Endothelial cell of umbilical vein (primary cell): ENCODE measurements around the gene TRNP1. TPM values are rescaled to one million over a fixed set of nuclear protein-coding genes. Genes with fewer than 3 reads are reported as not detected.

Source experiments
- BruUV-seq: library from RNA; stranded (reverse); fragments of 400-500 nt; replicated peaks from 2 replicates; lab custom pipeline; 2021; lab: Mats Ljungman, UMichigan
- CTCF ChIA-PET: fragments of 300-600, 350-600 bp; sonication (Branson Sonifier 250); formaldehyde crosslinking; loops from one replicate; lab custom pipeline; 2021; ENCODE audit warnings: antibody characterized with exemption, inconsistent platforms; lab: Charles Lee
- POLR2A ChIA-PET: fragments of 300-600, 350-600 bp; sonication (Branson Sonifier 250); formaldehyde crosslinking; loops from one replicate; lab custom pipeline; 2021; ENCODE audit warnings: antibody characterized with exemption, inconsistent platforms; lab: Charles Lee
- DNase-seq: peaks from one replicate; pipeline ENCODE4 v3.0.0-alpha.2; 2011; ENCODE audit warnings: low read depth, low spot score
- FAIRE-seq: peaks from 2 replicates; lab custom pipeline; 2011; peaks lifted over from hg19 to GRCh38; lab: Jason Lieb, UNC
- H2AFZ ChIP-seq: 2 replicates; pipeline ENCODE4 v1.6.0; 2012; ENCODE audit warnings: low read depth, low read length, control low read depth, inconsistent platforms
- H3K27ac ChIP-seq: 2 replicates; pipeline ENCODE4 v1.5.1; 2011; ENCODE audit warnings: low read depth, mild to moderate bottlenecking, control low read depth, low read length, moderate library complexity; ENCODE audit not compliant: insufficient read depth
- H3K27me3 ChIP-seq, 2 experiments: 2 replicates each; pipeline versions ENCODE4 v1.6.0 to v1.6.1; 2011; ENCODE audit warnings: low read length in 2 of 2, mixed read lengths in 1 of 2; ENCODE audit not compliant: control insufficient read depth in 2 of 2, insufficient read depth in 2 of 2
- H3K36me3 ChIP-seq, 2 experiments: 2 replicates in 1 of 2; 3 replicates in 1 of 2; pipeline ENCODE4 v1.5.1; 2011; ENCODE audit warnings: low read length in 2 of 2, mild to moderate bottlenecking in 1 of 2, moderate library complexity in 1 of 2; ENCODE audit not compliant: control insufficient read depth in 2 of 2, insufficient read depth in 2 of 2; ENCODE audit errors: extremely low read depth in 1 of 2
- H3K4me1 ChIP-seq: 3 replicates; pipeline ENCODE4 v1.5.1; 2011; ENCODE audit warnings: mild to moderate bottlenecking, low read length; ENCODE audit not compliant: control insufficient read depth, insufficient read depth; ENCODE audit errors: extremely low read depth
- H3K4me2 ChIP-seq: 2 replicates; pipeline ENCODE4 v1.6.1; 2011; ENCODE audit warnings: low read length, control low read depth, mixed read lengths; ENCODE audit not compliant: insufficient read depth
- H3K4me3 ChIP-seq, 3 experiments: fragments of 200-600 bp in 1 of 3; sonication (generic), shearing (Covaris generic) in 1 of 3; replicated peaks in 1 of 3; 2 replicates each; pipeline ENCODE4 v1.5.1; 2011 to 2016; ENCODE audit warnings: control low read depth in 3 of 3, low read length in 3 of 3, mild to moderate bottlenecking in 2 of 3, inconsistent platforms in 1 of 3, low read depth in 1 of 3, moderate library complexity in 1 of 3; ENCODE audit not compliant: insufficient read depth in 1 of 3
- H3K79me2 ChIP-seq: 2 replicates; pipeline ENCODE4 v1.6.0; 2012; ENCODE audit warnings: low read length, inconsistent platforms; ENCODE audit not compliant: control insufficient read depth, insufficient read depth
- H3K9ac ChIP-seq: replicated peaks from 2 replicates; pipeline ENCODE3; 2011; ENCODE audit warnings: low read length, control low read depth; ENCODE audit not compliant: insufficient read depth; ENCODE audit errors: extremely low read depth
- H3K9me1 ChIP-seq: replicated peaks from 3 replicates; pipeline ENCODE4 v1.6.0; 2011; ENCODE audit warnings: mild to moderate bottlenecking, low read length; ENCODE audit not compliant: control insufficient read depth, insufficient read depth; ENCODE audit errors: extremely low read depth
- H3K9me3 ChIP-seq: replicated peaks from 2 replicates; pipeline ENCODE4 v1.5.1; 2012; ENCODE audit warnings: low read length, inconsistent platforms; ENCODE audit not compliant: control insufficient read depth, insufficient read depth
- H4K20me1 ChIP-seq: replicated peaks from 2 replicates; pipeline ENCODE3; 2011; ENCODE audit warnings: mild to moderate bottlenecking, low read length; ENCODE audit not compliant: control insufficient read depth, insufficient read depth; ENCODE audit errors: extremely low read depth
- CTCF ChIP-seq, 2 donors: IDR thresholded peaks; 1 replicate in 1 of 2; 2 replicates in 1 of 2; pipeline ENCODE4 v1.5.1; 2011; ENCODE audit warnings: low read length in 2 of 2, mild to moderate bottlenecking in 2 of 2, moderate library complexity in 2 of 2, control low read depth in 1 of 2, inconsistent platforms in 1 of 2, low read depth in 1 of 2; ENCODE audit not compliant: insufficient read depth in 1 of 2; ENCODE audit errors: extremely low read depth in 1 of 2
- EZH2 ChIP-seq: IDR thresholded peaks from 2 replicates; pipeline ENCODE4 v1.6.1; 2012; ENCODE audit warnings: borderline replicate concordance, low read depth, mild to moderate bottlenecking, moderate library complexity, low read length, inconsistent platforms; ENCODE audit not compliant: severe bottlenecking
- FOS ChIP-seq: IDR thresholded peaks from 2 replicates; pipeline ENCODE4 v1.6.1; 2011; ENCODE audit warnings: mild to moderate bottlenecking, low read length, moderate library complexity, borderline replicate concordance; ENCODE audit not compliant: insufficient read depth
- GATA2 ChIP-seq: IDR thresholded peaks from 2 replicates; pipeline ENCODE4 v1.7.0; 2011; ENCODE audit warnings: low read depth, mild to moderate bottlenecking, moderate library complexity, mixed read lengths, low read length; ENCODE audit not compliant: insufficient read length, insufficient read depth
- JUN ChIP-seq: IDR thresholded peaks from 2 replicates; pipeline ENCODE4 v1.6.1; 2011; ENCODE audit warnings: borderline replicate concordance, low read depth; ENCODE audit not compliant: insufficient read length, insufficient read depth
- MAX ChIP-seq: IDR thresholded peaks from 2 replicates; pipeline ENCODE4 v1.6.1; 2011; ENCODE audit not compliant: insufficient read depth, insufficient read length
- MYC ChIP-seq: IDR thresholded peaks from one replicate; pipeline ENCODE4 v1.6.1; 2011; ENCODE audit warnings: mild to moderate bottlenecking, low read depth, low read length
- POLR2A ChIP-seq: IDR thresholded peaks from 2 replicates; pipeline ENCODE4 v1.6.1; 2012; ENCODE audit warnings: low read depth, mild to moderate bottlenecking, control low read depth, low read length
- POLR2AphosphoS5 ChIP-seq: IDR thresholded peaks from 2 replicates; pipeline ENCODE4 v1.6.1; 2012; ENCODE audit warnings: low read depth, mild to moderate bottlenecking, control low read depth, low read length, moderate library complexity; ENCODE audit not compliant: insufficient read depth
- dilution Hi-C: fragments of 300-500 bp; cut with MboI; formaldehyde crosslinking; loops from one replicate; pipeline ENCODE4 v1.15.0; 2019; ENCODE audit warnings: low sequenced_read_pairs; ENCODE audit not compliant: extremely low pct_ligation_motif_present
- intact Hi-C: fragments of 100-400 bp; cut with micrococcal nuclease; formaldehyde crosslinking; loops from one replicate; pipeline ENCODE4 v1.10.0; 2022
- polyA plus RNA-seq, 4 experiments: library from polyadenylated mRNA; depleted of rRNA in 3 of 4; stranded (reverse) in 3 of 4; unstranded in 1 of 4; fragments of >200 nt; gene quantifications; 2 replicates each; pipeline versions ENCODE4 v1.2.1 to v1.2.3, GENCODE V29; 2011 to 2012; ENCODE audit warnings: missing spikeins in 1 of 4
- total RNA-seq: library from RNA; stranded (reverse); gene quantifications from 2 replicates; pipeline ENCODE4 v1.2.3, GENCODE V29; 2021

Gene TRNP1
- total and polyA plus RNA-seq, 2 donors (not counting 3 experiments of a cell fraction or from before 2014, with no cell fraction given), result 5.9 to 20.5 TPM

GRCh38 chr1:26991310-26992116 lies 2.0 kb upstream of the TRNP1 start:
- dilution Hi-C loops, result no loop called here
- DNase-seq (no peak), FAIRE-seq (peak; percentile 24)
- H4K20me1 ChIP-seq, result no peaks in the 10 kb centered on the region
- peaks cover 40% of the 10 kb centered on the region for H3K4me1 ChIP-seq
- H3K4me2 ChIP-seq, result peak overlapping the region; percentile 58
- H2AFZ ChIP-seq, result peak overlapping the region; percentile 4
- TF ChIP-seq MAX (no peak), FOS (peak; percentile 68)
- peak overlapping the region; percentile 83 for H3K27ac ChIP-seq
- H3K79me2 ChIP-seq, result peaks cover 15% of the 10 kb centered on the region
- no peaks in the 10 kb centered on the region for H3K9me3 ChIP-seq
- H3K4me3 ChIP-seq, result no peak overlapping the region
- peak overlapping the region; percentile 40 for H3K9ac ChIP-seq
- POLR2A ChIA-PET, result interaction anchor here (0.8 kb wide), 1 partner anchor 101 kb away, joined by 3 read pairs; the partner anchor contains the start of gene GPN2
- BruUV-seq, result no TSS peak
- no peaks in the 10 kb centered on the region for H3K36me3 ChIP-seq
- intact Hi-C loops, result loop anchor here (1.0 kb wide), 1 partner anchor 164 kb away; no protein-coding TSS in a partner anchor
- H3K9me1 ChIP-seq, result no peaks in the 10 kb centered on the region
- H3K27me3 ChIP-seq, result no peaks in the 10 kb centered on the region
- CTCF ChIA-PET, result interaction anchor here (0.6 to 1.9 kb wide), 3 partner anchors 24 to 358 kb away, joined by 3 to 8 read pairs (median 5); no protein-coding TSS in a partner anchor

GRCh38 chr1:26994020-26994786 lies 711 bp downstream of the TRNP1 start:
- dilution Hi-C loops, result no loop called here
- no peaks in the 10 kb centered on the region for H3K27me3 ChIP-seq
- DNase-seq, result no peak
- H2AFZ ChIP-seq, result peak overlapping the region; percentile 91
- peak overlapping the region; percentile 43 to 61 (median 51) for H3K4me3 ChIP-seq
- peak; percentile 44 for FAIRE-seq
- no peak overlapping the region for H3K27ac ChIP-seq
- CTCF ChIA-PET, result interaction anchor here (1.1 to 9.2 kb wide), 8 partner anchors 8 to 104 kb away, joined by 3 to 181 read pairs (median 38); no protein-coding TSS in a partner anchor
- no peaks in the 10 kb centered on the region for H3K9me3 ChIP-seq
- no peaks in the 10 kb centered on the region for H3K9me1 ChIP-seq
- peak overlapping the region; percentile 60 for H3K4me2 ChIP-seq
- H3K79me2 ChIP-seq, result peaks cover 17% of the 10 kb centered on the region
- no peaks in the 10 kb centered on the region for H4K20me1 ChIP-seq
- BruUV-seq, result no TSS peak
- intact Hi-C loops, result no loop called here
- TF ChIP-seq GATA2, result no peak
- TF ChIP-seq FOS, result no peak
- TF ChIP-seq POLR2A, result no peak
- TF ChIP-seq MAX, result no peak
- TF ChIP-seq JUN, result no peak
- TF ChIP-seq MYC, result no peak
- TF ChIP-seq CTCF (IDR thresholded peaks at IDR 0.05; ENCODE audit: extremely low read depth in 1 of 2, insufficient read depth in 1 of 2, low read depth in 1 of 2, low read length in 2 of 2), result no peak
- TF ChIP-seq EZH2, result no peak
- TF ChIP-seq POLR2AphosphoS5, result no peak
- H3K36me3 ChIP-seq, result no peaks in the 10 kb centered on the region
- POLR2A ChIA-PET, result interaction anchor here (1.1 to 1.4 kb wide), 2 partner anchors 19 to 118 kb away, joined by 3 read pairs; partner anchors contain the start of gene TENT5B
- H3K4me1 ChIP-seq, result peaks cover 46% of the 10 kb centered on the region
- peak overlapping the region; percentile 57 for H3K9ac ChIP-seq
